H9 (cell line): ENCODE data around the gene AMBRA1. TPM values are rescaled to one million over a fixed set of nuclear protein-coding genes. Genes with fewer than 3 reads are reported as not detected.

Experiments used
- DNase-seq: peaks from one replicate; pipeline ENCODE4 v3.0.0-alpha.2; 2017
- H2AFZ ChIP-seq: one replicate; pipeline ENCODE4 v1.6.1; 2013; ENCODE audit warnings: mild to moderate bottlenecking, low read length, control low read depth, moderate library complexity
- H2AK5ac ChIP-seq: 2 replicates; pipeline ENCODE4 v1.6.1; 2013; ENCODE audit warnings: low read length, control low read depth, mixed read lengths; ENCODE audit not compliant: insufficient read length
- H2BK120ac ChIP-seq: one replicate; pipeline ENCODE4 v1.6.1; 2013; ENCODE audit warnings: low read depth, mild to moderate bottlenecking, low read length, control low read depth, inconsistent platforms; ENCODE audit not compliant: poor library complexity, severe bottlenecking
- H2BK12ac ChIP-seq: 2 replicates; pipeline ENCODE4 v1.6.1; 2013; ENCODE audit warnings: low read length, control low read depth, mixed read lengths, low read depth; ENCODE audit not compliant: insufficient read length
- H2BK15ac ChIP-seq: 2 replicates; pipeline ENCODE4 v1.6.1; 2013; ENCODE audit warnings: low read depth, low read length, control low read depth
- H2BK20ac ChIP-seq: one replicate; pipeline ENCODE4 v1.6.1; 2013; ENCODE audit warnings: low read depth, mild to moderate bottlenecking, low read length, control low read depth, inconsistent platforms; ENCODE audit not compliant: poor library complexity, severe bottlenecking
- H2BK5ac ChIP-seq: 2 replicates; pipeline ENCODE4 v1.6.1; 2013; ENCODE audit warnings: low read length, control low read depth, mixed read lengths; ENCODE audit not compliant: insufficient read length
- H3K14ac ChIP-seq: 2 replicates; pipeline ENCODE4 v1.6.1; 2013; ENCODE audit warnings: low read length, control low read depth; ENCODE audit not compliant: insufficient read depth
- H3K18ac ChIP-seq: 2 replicates; pipeline ENCODE4 v1.6.1; 2013; ENCODE audit warnings: low read depth, mild to moderate bottlenecking, mixed read lengths, low read length, control low read depth; ENCODE audit not compliant: insufficient read length
- H3K23ac ChIP-seq: 2 replicates; pipeline ENCODE4 v1.6.1; 2013; ENCODE audit warnings: low read length, control low read depth, mixed read lengths, low read depth; ENCODE audit not compliant: insufficient read length
- H3K23me2 ChIP-seq: 2 replicates; pipeline ENCODE4 v1.6.1; 2013; ENCODE audit warnings: low read depth, mild to moderate bottlenecking, mixed read lengths, low read length, control low read depth; ENCODE audit not compliant: insufficient read length, poor library complexity, severe bottlenecking
- H3K27ac ChIP-seq: 2 replicates; pipeline ENCODE4 v1.5.1; 2013; ENCODE audit warnings: low read length, control low read depth, mixed read lengths, low read depth; ENCODE audit not compliant: insufficient read length
- H3K27me3 ChIP-seq: 2 replicates; pipeline ENCODE4 v1.6.1; 2013; ENCODE audit warnings: low read length, control low read depth, inconsistent platforms; ENCODE audit not compliant: insufficient read depth
- H3K4ac ChIP-seq: 2 replicates; pipeline ENCODE4 v1.6.1; 2013; ENCODE audit warnings: low read depth, mild to moderate bottlenecking, control low read depth, inconsistent platforms, low read length, moderate library complexity
- H3K4me1 ChIP-seq: 2 replicates; pipeline ENCODE4 v1.6.1; 2013; ENCODE audit warnings: low read length, control low read depth, inconsistent platforms; ENCODE audit not compliant: insufficient read depth
- H3K4me2 ChIP-seq: 2 replicates; pipeline ENCODE4 v1.6.1; 2013; ENCODE audit warnings: low read length, control low read depth, mixed read lengths; ENCODE audit not compliant: insufficient read length, insufficient read depth
- H3K56ac ChIP-seq: 2 replicates; pipeline ENCODE4 v1.6.1; 2013; ENCODE audit warnings: low read depth, mild to moderate bottlenecking, mixed read lengths, low read length, control low read depth; ENCODE audit not compliant: insufficient read length
- H3K79me1 ChIP-seq: 2 replicates; pipeline ENCODE4 v1.6.1; 2013; ENCODE audit warnings: low read depth, mild to moderate bottlenecking, moderate library complexity, low read length, control low read depth, inconsistent platforms; ENCODE audit not compliant: insufficient read depth, poor library complexity, severe bottlenecking
- H3K79me2 ChIP-seq: 2 replicates; pipeline ENCODE4 v1.6.1; 2013; ENCODE audit warnings: low read length, control low read depth, inconsistent platforms; ENCODE audit not compliant: insufficient read depth
- H3K9ac ChIP-seq: 2 replicates; pipeline ENCODE4 v1.6.1; 2013; ENCODE audit warnings: low read length, control low read depth, mixed read lengths; ENCODE audit not compliant: insufficient read length; ENCODE audit errors: extremely low read depth
- H3K9me3 ChIP-seq: one replicate; pipeline ENCODE4 v1.6.1; 2013; ENCODE audit warnings: low read depth, low read length, inconsistent platforms; ENCODE audit not compliant: control insufficient read depth
- H3T11ph ChIP-seq: one replicate; pipeline ENCODE4 v1.6.1; 2013; ENCODE audit warnings: mild to moderate bottlenecking, low read length, control low read depth, inconsistent platforms
- H4K20me1 ChIP-seq: one replicate; pipeline ENCODE4 v1.6.1; 2013; ENCODE audit not compliant: control insufficient read depth, insufficient read length, insufficient read depth
- H4K5ac ChIP-seq: 2 replicates; pipeline ENCODE4 v1.6.1; 2013; ENCODE audit warnings: low read depth, mild to moderate bottlenecking, mixed read lengths, low read length, control low read depth; ENCODE audit not compliant: insufficient read length
- H4K8ac ChIP-seq: replicated peaks from 2 replicates; pipeline ENCODE4 v1.6.1; 2013; ENCODE audit warnings: low read length, control low read depth, mixed read lengths, low read depth; ENCODE audit not compliant: insufficient read length
- H4K91ac ChIP-seq: 2 replicates; pipeline ENCODE4 v1.6.1; 2013; ENCODE audit warnings: low read depth, mild to moderate bottlenecking, moderate library complexity, mixed read lengths, low read length, control low read depth; ENCODE audit not compliant: insufficient read length
- H3K27ac Mint-ChIP-seq, 3 experiments: 2 replicates in 2 of 3; 3 replicates in 1 of 3; pipeline ENCODE4 v1.8.0; 2020 to 2021; ENCODE audit warnings: mixed read lengths in 3 of 3, mild to moderate bottlenecking in 1 of 3, moderate library complexity in 1 of 3
- H3K27me3 Mint-ChIP-seq: 2 replicates; pipeline ENCODE4 v1.8.0; 2021; ENCODE audit warnings: low read depth, mild to moderate bottlenecking, moderate library complexity, mixed read lengths
- H3K36me3 Mint-ChIP-seq, 3 experiments: 2 replicates in 2 of 3; 3 replicates in 1 of 3; pipeline ENCODE4 v1.8.0; 2020 to 2021; ENCODE audit warnings: low read depth in 3 of 3, mixed read lengths in 3 of 3; ENCODE audit not compliant: insufficient read depth in 1 of 3
- H3K4me1 Mint-ChIP-seq, 2 experiments: 2 replicates each; pipeline ENCODE4 v1.8.0; 2020; ENCODE audit warnings: mixed read lengths in 2 of 2
- H3K4me3 Mint-ChIP-seq, 2 experiments: 2 replicates in 1 of 2; 3 replicates in 1 of 2; pipeline ENCODE4 v1.8.0; 2020 to 2021; ENCODE audit warnings: mild to moderate bottlenecking in 2 of 2, mixed read lengths in 2 of 2, moderate library complexity in 1 of 2
- H3K9me3 Mint-ChIP-seq, 2 experiments: 2 replicates in 1 of 2; 3 replicates in 1 of 2; pipeline ENCODE4 v1.8.0; 2020; ENCODE audit warnings: mild to moderate bottlenecking in 2 of 2, mixed read lengths in 2 of 2, moderate library complexity in 1 of 2
- CTCF ChIP-seq: fragments of 200-600 bp; sonication (generic); conservative IDR thresholded peaks from 3 replicates; pipeline ENCODE4 v1.8.0; 2021; ENCODE audit warnings: antibody characterized with exemption, mild to moderate bottlenecking
- WGBS: extraction: QIAGEN DNeasy Blood & Tissue Kit; methylation state at CpG from one replicate; pipeline ENCODE4 v1.1.7; 2013; ENCODE audit warnings: missing lambda C conversion rate, low lambda C conversion rate, mixed read lengths; ENCODE audit not compliant: insufficient read length; ENCODE audit errors: extremely low coverage; 5-methylcytosine and 5-hydroxymethylcytosine counted together
- total RNA-seq: library from RNA; stranded (reverse); gene quantifications from 2 replicates; pipeline ENCODE4 v1.2.1, GENCODE V29; 2021

Gene AMBRA1
- total RNA-seq, 1 experiment from 2014 or later, result 37.5 TPM

- H3K4me1 Mint-ChIP-seq, result peaks cover 0 to under 1% of the 10 kb centered on the region in 2 experiments; a peak in 1 of 4 replicates
- no peaks in the 10 kb centered on the region for H3K79me2 ChIP-seq
- H4K5ac ChIP-seq, result no peak overlapping the region
- H3K4me1 ChIP-seq, result no peaks in the 10 kb centered on the region
- no peaks in the 10 kb centered on the region for H3K9me3 ChIP-seq
- H2BK5ac ChIP-seq, result no peak overlapping the region
- H2AK5ac ChIP-seq, result no peak overlapping the region
- no peak overlapping the region for H3K9ac ChIP-seq
- H3K4me2 ChIP-seq, result no peak overlapping the region
- no peak overlapping the region for H3K27ac ChIP-seq
- H2AFZ ChIP-seq, result no peak overlapping the region
- no peaks in the 10 kb centered on the region for H4K20me1 ChIP-seq
- no peak overlapping the region for H3K14ac ChIP-seq
- DNase-seq, result no peak
- H2BK12ac ChIP-seq, result no peak overlapping the region
- no peak overlapping the region for H3K27ac Mint-ChIP-seq
- H2BK15ac ChIP-seq, result no peak overlapping the region
- no peaks in the 10 kb centered on the region for H3K9me3 Mint-ChIP-seq
- no peak overlapping the region for H3K18ac ChIP-seq
- no peak overlapping the region for H4K91ac ChIP-seq
- H4K8ac ChIP-seq, result no peak overlapping the region
- H2BK20ac ChIP-seq, result no peak overlapping the region
- no peak overlapping the region for H3K4ac ChIP-seq
- H3K79me1 ChIP-seq, result no peaks in the 10 kb centered on the region
- H3T11ph ChIP-seq, result no peak overlapping the region
- H3K27me3 ChIP-seq, result no peaks in the 10 kb centered on the region
- WGBS, result no CpG with 5 or more reads among the region's 8 CpGs
- H3K23ac ChIP-seq, result no peak overlapping the region
- no peaks in the 10 kb centered on the region for H3K23me2 ChIP-seq
- TF ChIP-seq CTCF, result no peak
- H3K27me3 Mint-ChIP-seq, result no peaks in the 10 kb centered on the region
- no peak overlapping the region for H3K56ac ChIP-seq
- H3K36me3 Mint-ChIP-seq, result peaks cover 0 to 2% (median 0%) of the 10 kb centered on the region in 3 experiments; a peak in 2 of 7 replicates
- H3K4me3 Mint-ChIP-seq, result no peak overlapping the region
- no peak overlapping the region for H2BK120ac ChIP-seq
These were observed 5.7 kb upstream of the AMBRA1 start for GRCh38 chr11:46599340-46600193.
